PFSK-1 (cell line): ENCODE data around the gene STARD13.

Experiments
- FOXP2 ChIP-seq: optimal IDR thresholded peaks from 2 replicates; pipeline ENCODE3; 2011; ENCODE audit warnings: borderline replicate concordance, control low read depth, inconsistent platforms; ENCODE audit not compliant: insufficient read depth; ENCODE audit errors: extremely low read length, extremely low read depth
- POLR2AphosphoS5 ChIP-seq: IDR thresholded peaks from 2 replicates; pipeline ENCODE4 v1.6.1; 2012; ENCODE audit warnings: low read depth, mild to moderate bottlenecking, control low read depth, low read length, moderate library complexity
- REST ChIP-seq, 2 experiments: IDR thresholded peaks; 2 replicates each; pipeline versions ENCODE4 v1.6.1 to v1.8.0; 2011 to 2012; ENCODE audit warnings: low read depth in 2 of 2, low read length in 2 of 2, control low read depth in 1 of 2, inconsistent platforms in 1 of 2, mild to moderate bottlenecking in 1 of 2, moderate library complexity in 1 of 2; ENCODE audit not compliant: insufficient read depth in 1 of 2
- SIN3A ChIP-seq: IDR thresholded peaks from 2 replicates; pipeline ENCODE4 v1.6.1; 2012; ENCODE audit warnings: mild to moderate bottlenecking, low read length, moderate library complexity, borderline replicate concordance; ENCODE audit not compliant: insufficient read depth
- TAF1 ChIP-seq: IDR thresholded peaks from 2 replicates; pipeline ENCODE4 v1.6.1; 2012; ENCODE audit warnings: low read length, control low read depth, borderline replicate concordance; ENCODE audit not compliant: insufficient read depth

Gene STARD13

GRCh38 chr13:33079960-33080359 is 205.6 kb downstream of the STARD13 start:
- TF ChIP-seq REST (IDR thresholded peaks at IDR 0.05; ENCODE audit: insufficient read depth in 1 of 2, low read depth in 2 of 2, low read length in 2 of 2), result no peak
- TF ChIP-seq POLR2AphosphoS5, result no peak

GRCh38 chr13:33078263-33078662 is 207.3 kb downstream of the STARD13 start:
- no peak for TF ChIP-seq REST (IDR thresholded peaks at IDR 0.05; ENCODE audit: insufficient read depth in 1 of 2, low read depth in 2 of 2, low read length in 2 of 2)
- no peak for TF ChIP-seq FOXP2
- TF ChIP-seq SIN3A, result no peak
- no peak for TF ChIP-seq TAF1
- no peak for TF ChIP-seq POLR2AphosphoS5

GRCh38 chr13:33076001-33076992 is 209.3 kb downstream of the STARD13 start:
- TF ChIP-seq POLR2AphosphoS5 (no peak), TAF1 (no peak), SIN3A (no peak), FOXP2 (no peak), REST (IDR thresholded peaks at IDR 0.05; ENCODE audit: insufficient read depth in 1 of 2, low read depth in 2 of 2, low read length in 2 of 2) (no peak)

GRCh38 chr13:33073338-33073737 is 212.2 kb downstream of the STARD13 start:
- TF ChIP-seq SIN3A (no peak), FOXP2 (no peak)

- no peak for TF ChIP-seq FOXP2
- no peak for TF ChIP-seq POLR2AphosphoS5
- no peak for TF ChIP-seq SIN3A
- no peak for TF ChIP-seq TAF1
- TF ChIP-seq REST (IDR thresholded peaks at IDR 0.05; ENCODE audit: insufficient read depth in 1 of 2, low read depth in 2 of 2, low read length in 2 of 2), result no peak
Observed at GRCh38 chr13:33072759-33073158, 212.8 kb downstream of the STARD13 start.
